DMS 273 (cell line): ENCODE data around the gene AMBP.

Experiments
- DNase-seq: peaks from one replicate; lab custom pipeline; 2025; ENCODE audit not compliant: unreplicated experiment; lab: John Stamatoyannopoulos, UW

Gene AMBP

DNA sequence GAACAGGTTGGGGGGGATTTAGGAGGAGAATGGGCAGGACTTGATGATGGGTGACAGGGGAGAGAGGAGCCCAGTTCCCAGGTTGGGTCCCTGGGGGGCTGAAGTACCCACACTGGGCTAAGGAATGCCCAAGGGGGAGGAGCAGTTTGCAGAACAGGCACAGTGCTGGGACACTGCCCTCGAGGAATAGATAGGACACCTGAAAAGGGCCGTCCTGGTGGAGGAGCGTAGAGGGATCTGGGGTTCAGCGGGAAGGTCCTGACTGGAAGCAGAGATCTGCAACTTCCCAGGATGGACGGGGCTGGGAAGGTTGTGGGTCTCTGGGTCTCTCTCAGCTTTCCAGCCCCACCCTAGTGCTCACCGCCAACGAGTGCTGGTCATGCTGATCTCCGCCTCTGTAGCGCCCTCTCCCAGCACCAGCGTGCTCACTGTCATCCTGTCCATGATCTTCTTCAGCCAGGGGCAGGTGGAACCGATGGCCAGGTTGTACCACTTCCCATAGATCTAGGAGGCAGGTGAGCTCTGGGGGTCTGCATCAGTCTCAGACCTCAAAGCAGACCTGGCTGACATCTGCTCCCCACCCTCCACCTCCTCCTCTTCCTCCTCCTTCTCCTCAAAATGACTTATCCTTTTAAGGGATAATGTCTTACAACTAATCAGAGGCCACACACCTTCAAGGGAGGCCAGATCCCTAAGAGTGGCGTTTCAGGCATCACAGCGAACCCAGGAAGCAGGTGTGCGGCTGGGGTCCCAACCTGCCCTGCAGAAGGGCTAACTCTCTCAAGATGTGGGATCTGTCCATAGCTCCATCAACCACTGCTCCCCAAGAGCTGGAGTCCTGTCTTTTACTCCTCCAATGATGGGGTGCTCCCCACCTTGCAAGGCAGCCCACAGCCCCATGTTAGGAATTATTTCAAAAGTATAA lies 1.6 kb downstream of the AMBP start:
- no peak for DNase-seq

DNA sequence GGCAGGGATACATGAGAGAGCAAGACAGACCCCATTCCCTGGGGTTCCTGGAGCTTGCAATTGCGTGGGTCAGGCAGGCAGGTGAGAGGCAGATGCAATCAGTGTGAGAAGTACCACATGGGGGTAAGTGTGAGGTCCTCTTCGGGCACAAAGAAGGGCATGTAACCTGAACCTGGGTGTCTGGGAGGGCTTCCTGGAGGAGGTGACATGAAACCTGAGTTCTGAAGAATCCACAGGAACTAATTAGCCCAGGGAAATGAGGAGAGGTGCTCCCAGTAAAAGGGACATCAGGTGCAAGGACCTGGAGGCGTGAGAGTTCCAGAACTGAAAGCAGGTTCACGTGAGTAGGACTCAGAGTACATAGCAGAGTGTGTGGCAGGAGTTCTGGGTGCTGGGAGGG lies 2.5 kb downstream of the AMBP start:
- no peak for DNase-seq

DNA sequence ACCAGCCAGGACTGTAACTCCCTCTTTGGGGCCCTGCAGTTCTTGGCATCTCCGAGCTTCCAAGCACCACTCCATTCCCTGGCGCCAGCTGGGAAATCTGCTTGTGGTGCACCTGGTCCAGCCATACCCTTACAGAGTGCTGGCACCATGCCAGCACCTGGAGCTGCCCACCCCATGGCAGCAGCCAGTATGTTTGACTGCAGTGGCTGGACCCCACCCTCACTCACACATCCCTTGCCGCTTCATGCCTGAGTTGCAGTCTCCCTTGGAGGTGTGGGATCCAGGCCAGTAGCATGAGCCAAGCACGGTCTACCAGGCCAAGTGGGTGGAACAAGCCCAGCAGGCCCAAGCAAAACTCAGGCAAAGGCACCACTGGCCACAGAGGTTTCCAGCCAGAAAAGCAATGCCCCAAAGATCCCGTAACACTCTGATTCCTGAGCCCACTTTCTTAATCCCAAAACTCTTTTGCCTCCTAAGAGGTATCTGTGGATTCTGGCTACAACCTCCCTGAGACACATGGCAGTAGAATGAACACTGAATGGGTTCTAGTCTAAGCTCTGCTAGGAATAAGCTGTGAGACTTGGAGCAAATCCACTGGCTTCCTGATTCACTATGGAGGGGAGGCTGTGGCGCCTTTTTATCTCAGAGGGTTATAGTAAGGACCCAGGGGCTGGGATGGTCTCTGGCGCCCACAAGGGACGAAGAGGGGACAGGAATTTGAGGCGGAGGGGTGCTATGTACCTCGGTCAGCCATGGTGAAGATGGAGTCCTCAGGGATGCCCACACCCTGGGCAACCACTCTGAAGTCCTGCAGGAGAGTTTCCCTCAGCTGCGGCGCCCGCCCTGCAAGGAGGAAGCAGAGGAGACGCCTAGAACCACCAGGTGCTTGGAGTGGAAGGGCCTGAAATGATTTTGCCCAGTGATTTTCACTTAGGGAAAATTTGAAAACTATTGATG lies 5.6 kb downstream of the AMBP start:
- peak; percentile 59 for DNase-seq

DNA sequence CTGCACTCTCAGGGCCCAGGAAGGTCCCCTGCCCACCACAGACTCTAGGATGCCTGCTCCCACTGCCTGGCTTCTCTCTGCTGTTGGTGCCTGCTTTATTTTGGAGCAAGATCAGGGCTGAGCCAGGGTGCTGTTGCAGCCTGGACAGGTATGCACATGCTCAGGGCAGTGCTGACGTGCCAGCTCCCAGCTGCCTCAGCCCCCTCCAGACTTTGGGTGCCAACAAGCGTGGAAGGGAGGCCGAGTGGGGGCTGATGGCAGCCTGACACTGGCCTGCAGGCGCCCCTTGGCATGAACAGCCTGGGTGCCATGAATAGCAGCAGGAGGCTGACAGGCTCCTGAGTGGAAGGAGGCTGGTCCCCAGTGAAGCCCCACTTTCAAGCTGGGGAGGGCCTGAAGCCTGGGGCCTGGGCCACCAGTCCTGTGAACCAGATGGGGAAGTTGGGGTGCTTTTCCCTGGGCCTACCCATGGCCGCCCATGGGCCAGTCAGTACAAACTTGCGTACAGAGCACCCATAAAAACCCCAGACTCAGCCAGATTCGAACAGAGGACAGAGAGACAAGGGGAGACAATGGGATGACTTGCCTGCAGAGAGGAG lies 6.8 kb downstream of the AMBP start:
- no peak for DNase-seq

DNA sequence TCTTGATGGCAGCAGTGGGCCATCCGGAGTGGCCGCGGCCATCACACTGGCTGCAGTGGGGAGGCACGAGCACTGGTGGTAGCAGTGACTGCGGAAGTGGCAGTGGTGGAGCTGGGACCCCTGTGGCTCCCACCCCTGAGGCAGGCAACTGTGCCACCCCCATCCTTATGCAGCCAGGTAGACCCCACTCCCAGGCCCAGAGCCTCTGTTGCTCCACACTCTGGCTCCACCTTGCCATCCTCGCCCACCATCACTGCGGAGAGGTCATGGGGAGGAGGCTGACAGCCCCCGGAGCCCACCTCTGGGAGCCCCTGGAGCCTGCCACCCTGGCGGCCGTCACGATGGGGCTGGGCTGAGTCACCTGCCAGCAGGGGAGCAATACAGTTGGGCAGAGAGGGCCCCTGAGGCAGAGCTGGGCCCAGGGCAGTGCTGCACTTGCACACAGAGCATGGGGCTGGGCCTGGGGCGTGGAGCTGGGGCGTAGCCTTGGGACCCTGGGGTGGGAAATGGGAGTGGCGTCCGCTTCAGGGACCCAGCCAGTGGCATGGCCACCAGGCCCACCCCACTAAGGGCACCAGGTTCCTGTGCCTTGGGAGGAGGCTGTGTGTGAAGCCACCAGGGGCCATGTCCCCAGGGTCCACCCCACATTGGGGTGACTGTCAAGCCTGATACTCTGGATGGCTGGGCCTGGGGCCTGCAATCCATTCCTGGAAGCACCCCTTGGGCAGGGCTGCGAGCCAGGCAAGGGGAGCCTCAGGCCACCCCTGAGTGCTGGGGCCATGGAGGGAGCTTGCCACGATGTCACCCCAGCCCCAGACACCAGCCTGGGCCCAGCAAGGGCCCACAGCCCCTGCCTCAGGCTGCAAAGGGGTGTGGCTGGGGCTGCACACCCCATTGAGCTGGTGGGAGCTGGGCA lies 7.7 kb downstream of the AMBP start:
- DNase-seq, result no peak

DNA sequence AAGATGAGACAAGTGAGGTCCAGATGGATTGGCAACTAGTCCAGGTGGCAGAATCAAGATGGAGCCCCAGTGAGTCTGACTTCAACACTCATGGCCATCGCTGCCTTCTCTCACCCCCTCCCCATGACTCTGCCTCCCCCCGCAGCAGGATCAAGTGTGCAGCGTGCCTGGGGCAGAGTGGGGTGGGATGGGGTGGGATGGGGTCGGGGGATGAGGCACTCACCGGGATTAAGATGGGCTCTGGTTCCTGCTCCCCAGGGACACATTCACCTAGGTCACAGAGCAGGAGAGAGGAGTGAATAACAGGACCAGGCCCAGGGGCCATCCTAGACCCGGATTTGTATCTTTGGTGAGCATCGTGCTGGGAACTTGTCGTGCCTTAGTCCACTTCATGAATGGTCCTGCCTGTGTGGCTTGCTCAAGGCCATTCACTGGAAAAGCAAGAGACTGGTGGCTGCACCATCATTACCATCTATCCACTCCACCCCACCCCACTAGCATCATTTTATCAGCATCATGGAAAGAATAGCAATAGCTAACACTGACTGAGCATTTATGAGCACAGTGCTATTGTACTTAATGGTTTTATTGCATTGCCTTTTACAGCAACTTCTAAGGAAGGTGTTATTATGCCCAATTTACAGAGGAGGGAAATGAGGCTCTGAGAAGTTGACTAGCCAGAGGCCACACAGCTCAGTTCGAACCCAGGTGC lies 8.5 kb downstream of the AMBP start:
- DNase-seq, result no peak

DNA sequence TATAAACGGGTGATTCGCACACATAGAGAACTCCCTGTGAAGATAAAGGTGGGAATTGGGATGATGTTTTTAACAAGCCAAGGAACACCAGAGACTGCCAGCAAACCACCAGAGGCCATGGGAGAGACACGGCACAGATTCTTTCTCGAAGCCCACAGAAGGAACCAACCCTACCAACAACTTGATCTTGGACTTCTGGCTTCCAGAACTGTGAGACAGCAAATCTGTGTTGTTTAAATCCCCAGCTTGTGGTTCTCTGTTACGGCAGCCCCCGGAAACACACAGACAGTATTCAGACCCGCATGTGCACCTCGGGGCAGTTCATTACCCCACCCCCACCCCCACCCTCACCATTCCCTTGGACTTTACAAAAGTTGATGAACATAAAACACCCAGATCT lies 12.8 kb downstream of the AMBP start:
- DNase-seq, result no peak

DNA sequence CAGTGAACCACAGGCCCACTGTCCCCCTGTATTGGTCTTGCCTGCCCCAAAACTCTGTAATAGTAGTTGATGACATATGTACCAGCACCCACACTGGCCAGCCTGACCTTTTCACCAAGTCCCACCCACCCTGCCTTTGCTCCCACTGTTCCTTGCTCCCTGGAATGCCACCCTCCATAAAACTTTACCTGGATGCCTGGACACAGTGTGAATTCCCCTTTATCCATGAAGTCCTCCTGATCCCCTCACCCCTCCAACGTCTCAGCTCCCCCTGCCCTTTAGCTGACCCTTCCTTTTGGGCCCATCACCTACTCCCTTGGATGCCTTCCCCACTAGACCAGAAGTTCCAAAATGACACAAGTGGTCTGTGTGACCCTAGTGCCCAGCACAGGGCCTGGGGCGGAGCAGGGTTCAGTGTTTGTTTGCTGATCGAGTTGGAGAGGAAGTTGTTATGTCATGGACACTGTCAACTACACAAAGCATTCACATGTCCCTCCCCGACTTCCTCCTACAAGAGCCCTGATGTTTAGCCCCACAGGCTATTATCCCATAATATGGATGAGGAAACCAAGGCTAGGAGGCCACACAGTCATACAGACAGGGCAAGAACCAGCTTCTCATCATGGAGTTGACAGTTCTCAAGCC lies 16.1 kb downstream of the AMBP start:
- no peak for DNase-seq

DNA sequence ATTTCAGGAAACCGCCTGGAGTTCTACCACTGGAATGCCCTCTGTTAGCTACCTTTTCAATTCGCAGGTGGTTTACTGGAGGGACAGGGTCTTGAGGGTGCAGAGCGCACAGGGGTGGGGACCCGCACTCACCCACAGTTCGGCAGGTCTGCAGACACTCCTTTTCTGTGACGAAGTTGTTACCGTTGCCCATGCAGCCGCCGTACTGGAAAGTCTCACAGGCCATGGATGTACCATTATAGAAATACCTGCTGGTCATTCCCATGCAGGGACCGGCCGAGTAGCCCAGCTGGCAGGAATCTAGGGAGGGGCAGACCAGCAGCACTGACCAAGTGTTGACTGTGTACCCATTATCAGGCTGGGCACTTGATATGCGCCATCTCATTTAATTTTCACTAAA lies 16.8 kb downstream of the AMBP start:
- DNase-seq, result no peak

DNA sequence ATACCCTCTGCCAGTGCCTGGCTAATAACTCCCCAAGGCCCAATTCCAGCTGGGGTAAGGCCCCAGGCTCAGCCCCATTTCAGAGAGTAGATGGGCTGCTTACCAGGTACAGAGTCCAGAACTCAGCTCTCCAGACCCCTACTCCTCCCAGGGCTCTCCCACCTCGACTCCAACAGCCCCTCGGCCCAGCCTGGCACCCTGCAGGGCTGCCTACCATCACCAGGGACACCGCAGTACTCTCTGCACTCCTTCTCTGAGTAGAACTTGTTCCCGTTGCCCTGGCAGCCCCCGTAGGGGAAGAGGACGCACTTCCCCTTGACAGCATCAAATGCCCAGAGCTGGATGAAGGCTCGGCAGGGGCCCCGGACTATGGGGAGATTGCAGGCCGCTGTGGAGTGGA lies 17.4 kb downstream of the AMBP start:
- no peak for DNase-seq

DNA sequence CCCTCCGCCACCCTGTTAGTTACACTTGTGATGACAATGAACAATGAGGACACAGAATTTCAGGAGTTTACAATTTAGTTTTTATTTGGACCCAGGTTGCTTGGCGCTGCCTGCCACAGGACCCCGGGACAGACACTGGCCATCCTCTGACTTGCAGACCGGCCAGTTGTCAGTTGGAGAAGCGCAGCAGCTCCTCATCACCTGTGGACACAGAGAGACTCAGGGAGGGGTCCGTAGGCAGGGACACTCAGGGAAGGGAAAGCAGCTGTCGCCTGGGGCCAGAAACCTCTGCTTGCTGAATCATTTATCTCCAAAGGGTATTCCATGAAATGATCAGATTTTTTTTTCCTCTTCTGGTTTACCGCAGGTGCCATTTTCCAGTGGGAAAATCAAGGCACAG lies 18.0 kb downstream of the AMBP start:
- no peak for DNase-seq

DNA sequence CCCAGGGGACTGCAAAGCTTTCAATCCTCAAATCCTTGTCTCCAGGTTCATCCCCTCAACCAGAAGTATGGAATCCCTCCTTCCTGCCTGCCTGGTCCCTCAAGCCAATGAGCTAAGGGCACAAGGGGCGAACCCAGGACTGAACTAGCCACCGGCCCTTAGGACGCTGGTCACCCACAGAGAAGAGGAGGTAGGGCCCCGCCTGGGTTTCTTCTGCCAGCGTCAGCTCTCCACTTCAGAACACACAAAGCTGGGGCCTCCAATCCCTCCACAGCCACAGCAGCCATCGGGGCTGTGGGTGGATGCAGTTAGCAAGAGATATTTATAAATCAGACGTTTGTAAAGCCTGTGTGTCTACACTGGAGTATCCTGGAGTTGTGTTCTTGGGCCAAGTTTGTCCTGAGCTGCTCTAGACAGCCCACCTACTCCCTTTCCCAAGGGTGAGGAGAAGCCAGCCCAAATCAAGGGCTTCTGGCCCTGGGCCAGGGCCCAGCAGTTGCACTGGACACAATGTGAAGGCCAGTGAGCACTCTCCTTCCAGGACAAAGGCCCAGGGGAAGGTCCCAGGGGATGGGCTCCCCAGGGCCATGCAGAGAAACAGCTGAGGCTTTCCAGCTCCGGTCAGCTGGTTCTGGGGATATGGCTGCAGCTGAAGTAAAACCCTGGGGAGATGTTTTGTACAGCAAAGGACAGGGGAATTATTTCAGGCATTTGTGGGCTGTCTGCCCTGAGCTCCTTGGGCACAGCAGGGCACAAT lies 18.9 kb downstream of the AMBP start:
- DNase-seq, result no peak

DNA sequence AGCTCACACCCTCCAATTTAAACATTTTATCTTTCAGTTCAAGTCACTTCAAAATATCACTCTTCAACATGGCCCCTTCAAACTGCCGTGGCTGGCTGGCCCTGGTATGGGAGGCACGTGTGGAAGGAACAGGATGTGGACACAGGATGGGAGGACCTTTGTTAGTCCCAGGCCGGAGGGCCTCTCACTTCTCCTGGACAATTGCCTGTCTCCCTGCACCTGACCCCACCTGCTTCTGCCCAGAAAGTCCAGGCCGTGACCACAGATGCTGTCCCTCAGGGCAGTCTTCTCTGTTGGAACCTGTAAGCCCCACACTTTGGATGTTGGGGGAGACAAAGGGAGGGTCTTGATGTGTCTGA lies 19.4 kb downstream of the AMBP start:
- DNase-seq, result no peak

DNA sequence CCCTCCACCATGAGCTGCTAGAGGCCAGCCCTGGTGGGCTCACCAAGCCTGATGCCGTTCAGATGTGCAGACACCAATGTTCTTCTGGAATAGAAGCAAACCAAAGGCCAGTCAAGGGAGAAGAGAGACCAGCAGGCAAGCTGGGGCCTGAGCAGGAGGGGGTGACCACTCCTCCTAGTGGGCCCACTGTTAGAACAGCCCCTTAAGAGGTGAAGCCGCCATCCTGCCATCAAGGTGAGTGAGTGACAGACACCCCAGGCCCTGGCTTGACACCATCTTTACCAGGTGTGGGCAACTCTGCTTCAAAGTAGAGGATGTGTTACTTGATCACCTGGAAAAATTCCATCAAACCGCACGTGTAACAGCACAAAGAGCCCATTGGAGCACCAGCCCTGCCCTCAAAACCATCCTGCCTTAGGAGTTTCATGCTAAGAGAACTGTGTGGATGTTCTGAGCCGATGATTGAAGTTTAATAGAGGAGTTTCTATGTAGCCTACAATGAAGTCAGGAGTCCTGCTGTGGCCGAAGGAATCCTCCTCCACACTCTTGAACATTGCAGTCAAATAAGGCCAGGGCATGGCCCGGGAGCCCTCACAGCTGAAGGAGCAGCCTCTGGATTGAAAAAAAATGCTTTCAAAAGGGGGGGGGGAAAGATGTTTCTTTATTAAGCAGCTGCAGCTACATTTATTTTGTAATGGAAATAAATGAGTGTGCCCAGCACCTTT lies 20.8 kb downstream of the AMBP start:
- DNase-seq, result no peak

DNA sequence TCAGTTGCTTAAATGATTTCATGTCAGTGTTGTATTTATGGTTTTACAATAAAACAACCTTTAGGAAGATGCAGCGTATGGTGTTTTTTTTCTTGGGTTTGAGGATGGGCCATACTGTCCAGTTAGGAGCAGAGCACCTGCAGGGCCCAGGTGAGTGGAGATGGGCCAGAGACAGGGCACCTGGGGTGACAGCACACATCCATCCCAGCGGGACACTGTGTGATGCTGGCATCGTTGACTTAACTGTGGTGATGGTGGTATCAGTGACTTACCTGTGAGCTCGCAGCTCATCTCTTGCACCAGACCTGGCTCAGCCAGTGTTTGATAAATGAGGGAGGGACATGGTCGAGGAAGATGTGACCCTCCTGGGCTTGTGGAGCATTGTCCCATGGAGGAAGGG lies 21.6 kb downstream of the AMBP start:
- no peak for DNase-seq

DNA sequence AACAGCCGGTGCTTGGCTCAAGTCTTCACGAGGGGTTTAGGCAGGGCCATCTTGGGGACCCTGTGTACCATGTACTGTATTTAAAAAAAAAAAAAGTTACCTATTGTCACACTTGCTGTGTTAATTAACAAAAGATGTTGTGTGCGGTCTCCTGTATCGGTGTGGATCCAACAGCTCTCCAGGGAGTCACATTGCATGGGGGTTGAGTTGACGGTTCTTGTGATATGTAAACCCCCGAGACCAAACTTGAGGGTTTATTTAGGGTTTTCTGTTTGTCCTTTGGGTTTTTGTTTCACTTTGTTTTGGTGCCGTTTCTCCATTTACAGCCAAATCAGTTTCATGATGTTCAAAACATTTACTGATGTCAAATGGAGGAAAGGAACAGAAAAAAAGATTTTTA lies 22.2 kb downstream of the AMBP start:
- DNase-seq, result no peak

DNA sequence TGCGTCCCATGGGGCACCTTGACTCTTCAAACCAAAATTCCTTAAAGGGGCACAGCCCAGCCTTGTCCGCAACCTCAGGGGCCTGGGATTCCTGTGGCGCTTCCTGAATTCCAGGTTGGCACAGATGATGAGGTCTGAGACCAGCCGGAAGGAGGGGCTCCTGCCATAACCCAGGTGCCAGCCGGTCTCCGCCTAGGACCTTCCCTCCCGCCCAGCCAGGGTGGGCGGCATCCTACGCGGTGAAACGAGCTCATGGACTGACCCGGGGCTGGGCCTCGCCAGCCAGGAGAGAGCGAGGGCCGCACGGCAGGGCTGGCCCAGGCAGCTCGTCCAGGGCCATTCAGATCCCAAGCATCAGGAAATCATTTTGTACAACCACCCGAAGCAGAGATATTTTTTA lies 23.0 kb downstream of the AMBP start:
- DNase-seq, result no peak

DNA sequence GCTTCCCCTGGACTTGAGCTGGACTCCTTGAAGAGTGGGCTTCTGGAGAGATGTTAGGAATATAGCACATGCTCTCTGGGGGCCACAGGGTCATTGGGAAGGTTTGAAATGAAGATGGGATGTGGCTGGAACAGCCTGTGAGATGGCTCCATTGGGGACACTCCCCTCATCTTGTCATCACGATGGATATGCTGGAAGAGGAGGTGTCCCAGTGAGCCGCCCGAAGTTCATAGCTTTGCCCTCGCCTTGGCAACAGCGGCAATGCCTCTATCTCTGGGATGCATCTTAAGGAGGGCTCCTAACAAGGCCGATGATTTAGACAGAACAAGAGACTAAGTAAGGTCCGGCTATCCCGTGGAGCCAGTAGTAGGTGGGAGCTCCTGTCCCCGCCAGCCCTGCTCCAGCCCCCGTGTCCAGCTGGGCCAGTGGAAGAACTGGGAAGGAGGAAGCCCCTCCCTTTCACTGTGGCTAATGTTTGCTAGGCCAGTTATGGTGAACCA lies 23.9 kb downstream of the AMBP start:
- DNase-seq, result no peak
